GM12878 (cell line): ENCODE results near the gene MMP24. TPM values are rescaled to one million over a fixed set of nuclear protein-coding genes. Genes with fewer than 3 reads are reported as not detected.

Source experiments
- ATF2 ChIP-seq: IDR thresholded peaks from 2 replicates; pipeline ENCODE4 v1.6.1; 2012; ENCODE audit warnings: low read length, inconsistent platforms
- BCLAF1 ChIP-seq: fragments of 450-650 bp; IDR thresholded peaks from 2 replicates; pipeline ENCODE4 v1.6.1; 2017; ENCODE audit warnings: antibody characterized with exemption, mild to moderate bottlenecking, moderate library complexity
- CBX5 ChIP-seq: sonication (generic); IDR thresholded peaks from 2 replicates; pipeline ENCODE4 v1.6.1; 2016; ENCODE audit warnings: low read depth, moderate library complexity, mild to moderate bottlenecking, inconsistent platforms
- DPF2 ChIP-seq: fragments of 450-650 bp; IDR thresholded peaks from 2 replicates; pipeline ENCODE4 v1.6.1; 2017; ENCODE audit warnings: mild to moderate bottlenecking
- E2F8 ChIP-seq: fragments of 450-650 bp; IDR thresholded peaks from 2 replicates; pipeline ENCODE4 v1.6.1; 2018; ENCODE audit warnings: mild to moderate bottlenecking, low read depth, moderate library complexity; ENCODE audit not compliant: partially characterized antibody
- FOXM1 ChIP-seq: IDR thresholded peaks from 2 replicates; pipeline ENCODE4 v1.6.1; 2012; ENCODE audit warnings: low read depth, mild to moderate bottlenecking, inconsistent platforms, low read length, moderate library complexity
- GATAD2B ChIP-seq: fragments of 450-650 bp; conservative IDR thresholded peaks from 2 replicates; pipeline ENCODE4 v1.6.1; 2017; ENCODE audit warnings: low read depth, mild to moderate bottlenecking, moderate library complexity
- LARP7 ChIP-seq: fragments of 450-650 bp; IDR thresholded peaks from 2 replicates; pipeline ENCODE4 v1.6.1; 2017; ENCODE audit warnings: mild to moderate bottlenecking
- MEF2A ChIP-seq: IDR thresholded peaks from 2 replicates; pipeline ENCODE4 v1.6.1; 2011; ENCODE audit warnings: low read depth, mild to moderate bottlenecking, low read length, moderate library complexity; ENCODE audit not compliant: insufficient read depth
- MXI1 ChIP-seq: fragments of 150-350 bp; IDR thresholded peaks from 2 replicates; pipeline ENCODE4 v1.6.1; 2011; ENCODE audit warnings: low read depth, mild to moderate bottlenecking, inconsistent platforms, low read length, improper control_type of control experiment
- MYB ChIP-seq: fragments of 150-350 bp; IDR thresholded peaks from 2 replicates; pipeline ENCODE4 v1.6.1; 2014; ENCODE audit warnings: mild to moderate bottlenecking, low read depth, low read length, borderline replicate concordance
- NR2C1 ChIP-seq: fragments of 450-650 bp; IDR thresholded peaks from 2 replicates; pipeline ENCODE4 v1.6.1; 2017; ENCODE audit warnings: antibody characterized with exemption, mild to moderate bottlenecking, moderate library complexity
- POLR2AphosphoS5 ChIP-seq: IDR thresholded peaks from 2 replicates; pipeline ENCODE4 v1.6.1; 2011; ENCODE audit warnings: mild to moderate bottlenecking, low read length, inconsistent platforms
- POU2F2 ChIP-seq: IDR thresholded peaks from 3 replicates; pipeline ENCODE4 v1.6.1; 2011; ENCODE audit warnings: low read depth, mild to moderate bottlenecking, low read length, borderline replicate concordance
- RCOR1 ChIP-seq: conservative IDR thresholded peaks from 2 replicates; pipeline ENCODE4 v1.6.1; 2012; ENCODE audit warnings: low read depth, low read length, improper control_type of control experiment
- RELA ChIP-seq: fragments of 450-650 bp; IDR thresholded peaks from 2 replicates; pipeline ENCODE4 v1.8.0; 2014; ENCODE audit warnings: borderline replicate concordance; ENCODE audit not compliant: partially characterized antibody
- SMAD1 ChIP-seq: fragments of 450-650 bp; IDR thresholded peaks from 2 replicates; pipeline ENCODE4 v1.6.1; 2018; ENCODE audit warnings: mild to moderate bottlenecking, low read depth; ENCODE audit not compliant: partially characterized antibody
- SMC3 ChIP-seq: IDR thresholded peaks from 2 replicates; pipeline ENCODE4 v1.6.1; 2011; ENCODE audit warnings: low read length, improper control_type of control experiment, borderline replicate concordance
- SPI1 ChIP-seq: IDR thresholded peaks from 2 replicates; pipeline ENCODE4 v1.6.1; 2011; ENCODE audit warnings: low read depth, mild to moderate bottlenecking, low read length, moderate library complexity, borderline replicate concordance; ENCODE audit not compliant: insufficient read depth
- TCF7 ChIP-seq: IDR thresholded peaks from 2 replicates; pipeline ENCODE4 v1.6.1; 2014; ENCODE audit warnings: antibody characterized with exemption, borderline replicate concordance
- ZBTB33 ChIP-seq: fragments of 450-650 bp; IDR thresholded peaks from 2 replicates; pipeline ENCODE4 v1.6.1; 2017; ENCODE audit warnings: mild to moderate bottlenecking
- polyA plus RNA-seq, 11 experiments: library from polyadenylated mRNA; depleted of rRNA in 4 of 11; unstranded in 6 of 11; stranded (reverse) in 5 of 11; fragments of >200 nt; fragmentation: Nextera tagmentation in 4 of 11; fragmentation: Illumina TruSeq in 1 of 11; extraction: Ambion mirVana in 4 of 11; extraction: Trizol in 1 of 11; gene quantifications; 1 replicate in 1 of 11; 2 replicates in 10 of 11; pipeline versions ENCODE4 v1.2.1 to v1.2.3, GENCODE V29; 2011 to 2016; ENCODE audit warnings: inconsistent platforms in 2 of 11, missing spikeins in 2 of 11, low read depth in 1 of 11
- total RNA-seq, 4 experiments: library from RNA; depleted of rRNA in 3 of 4; stranded (reverse); fragments of >200 nt in 3 of 4; fragmentation: Illumina TruSeq in 1 of 4; extraction: Trizol in 1 of 4; gene quantifications; 2 replicates each; pipeline versions ENCODE4 v1.2.1 to v1.2.3, GENCODE V29; 2013 to 2021

MMP24 gene
- total and polyA plus RNA-seq, 10 of the 15 experiments (the other 5 are each of a cell fraction or from before 2014, with no cell fraction given) = 0.01 to 0.11 (median 0.04) TPM; not detected in 5

- TF ChIP-seq BCLAF1 = no peak
- TF ChIP-seq POU2F2 = 0 out of 3 replicates have a peak, but pooled peaks have one; percentile 39
- TF ChIP-seq SPI1 = no peak
- no peak for TF ChIP-seq SMAD1
- TF ChIP-seq LARP7 = no peak
- no peak for TF ChIP-seq MEF2A
- no peak for TF ChIP-seq RCOR1
- TF ChIP-seq TCF7 = no peak
- TF ChIP-seq RELA = no peak
- TF ChIP-seq SMC3 = peak; percentile 54; the same call in 1 of the 2 replicates
- TF ChIP-seq NR2C1 = no peak
- TF ChIP-seq MXI1 = no peak
- TF ChIP-seq FOXM1 = no peak
- no peak for TF ChIP-seq POLR2AphosphoS5
- no peak for TF ChIP-seq GATAD2B
- no peak for TF ChIP-seq ATF2
- no peak for TF ChIP-seq MYB
- no peak for TF ChIP-seq E2F8
- no peak for TF ChIP-seq ZBTB33
- no peak for TF ChIP-seq CBX5
- TF ChIP-seq DPF2 = no peak
Observed at GRCh38 chr20:35269055-35269781, 42.7 kb downstream of the MMP24 start (continued).
